Hypothalamus (tissue), 51 donors: ENCODE data around the gene CCDC183.
"Not testable (repeated sequence)": the region's sequence is repeated elsewhere in the genome, so short reads cannot be mapped to it uniquely, and the experiment has no call there.

Experiments
- DNase-seq, 51 donors: peaks; one replicate each; lab custom pipeline; 2025; lab: John Stamatoyannopoulos, UW

CCDC183 gene

GRCh38 chr9:136796238-136796774 is at the start of gene CCDC183:
CCDC183 (plus strand) TSS chr9:136796338; CDS start chr9:136796398, 60 bp downstream.
- no peak for DNase-seq

DNA sequence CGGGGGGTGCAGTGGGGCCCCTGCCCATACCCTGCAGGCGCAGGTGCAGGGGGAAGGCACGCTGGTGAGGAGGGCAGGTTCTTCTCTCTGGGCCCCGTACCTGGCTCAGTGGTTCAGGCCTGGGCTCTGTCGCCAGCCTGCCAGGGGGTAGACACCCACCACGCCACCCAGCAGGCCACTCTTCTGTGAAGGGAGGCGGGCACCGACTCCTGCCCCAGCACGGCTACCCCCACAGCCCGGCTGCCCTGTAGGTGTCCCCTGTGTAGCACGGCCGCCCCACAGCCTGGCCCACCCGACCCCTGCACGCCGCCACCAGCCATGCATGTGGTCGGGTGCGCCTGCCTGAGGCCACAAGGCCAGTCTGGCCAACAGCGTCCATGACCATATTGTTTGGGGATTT is 49.5 kb upstream of the CCDC183 start:
- DNase-seq, result no peak

- DNase-seq, result no peak
Measured at GRCh38 chr9:136747161-136748060, 48.7 kb upstream of the CCDC183 start.

DNA sequence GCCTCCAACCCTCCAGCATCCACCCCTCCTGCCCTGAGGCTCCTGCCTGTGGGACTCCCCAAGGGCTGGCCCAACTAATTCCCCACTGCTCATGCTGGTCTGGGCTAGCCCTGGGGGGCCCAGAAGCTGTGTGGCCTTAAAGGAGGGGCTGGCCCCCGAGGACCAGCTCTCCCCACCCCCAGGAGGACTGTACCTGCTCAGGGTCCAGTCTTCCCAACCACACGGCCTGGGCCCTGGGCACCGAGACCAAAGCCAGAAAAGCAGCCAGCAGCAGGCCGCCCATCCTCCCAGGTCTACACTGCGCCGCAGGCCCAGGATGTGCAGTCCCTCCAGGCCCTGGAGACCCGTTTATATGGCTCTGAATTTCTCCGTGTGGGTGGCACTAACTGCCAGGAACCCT is 47.9 kb upstream of the CCDC183 start, which contains the start of gene LCN6:
LCN6 (minus strand) TSS at position 325 of the 400 bp plus-strand sequence; CDS start at position 283, 42 bp downstream.
- no peak for DNase-seq

DNA sequence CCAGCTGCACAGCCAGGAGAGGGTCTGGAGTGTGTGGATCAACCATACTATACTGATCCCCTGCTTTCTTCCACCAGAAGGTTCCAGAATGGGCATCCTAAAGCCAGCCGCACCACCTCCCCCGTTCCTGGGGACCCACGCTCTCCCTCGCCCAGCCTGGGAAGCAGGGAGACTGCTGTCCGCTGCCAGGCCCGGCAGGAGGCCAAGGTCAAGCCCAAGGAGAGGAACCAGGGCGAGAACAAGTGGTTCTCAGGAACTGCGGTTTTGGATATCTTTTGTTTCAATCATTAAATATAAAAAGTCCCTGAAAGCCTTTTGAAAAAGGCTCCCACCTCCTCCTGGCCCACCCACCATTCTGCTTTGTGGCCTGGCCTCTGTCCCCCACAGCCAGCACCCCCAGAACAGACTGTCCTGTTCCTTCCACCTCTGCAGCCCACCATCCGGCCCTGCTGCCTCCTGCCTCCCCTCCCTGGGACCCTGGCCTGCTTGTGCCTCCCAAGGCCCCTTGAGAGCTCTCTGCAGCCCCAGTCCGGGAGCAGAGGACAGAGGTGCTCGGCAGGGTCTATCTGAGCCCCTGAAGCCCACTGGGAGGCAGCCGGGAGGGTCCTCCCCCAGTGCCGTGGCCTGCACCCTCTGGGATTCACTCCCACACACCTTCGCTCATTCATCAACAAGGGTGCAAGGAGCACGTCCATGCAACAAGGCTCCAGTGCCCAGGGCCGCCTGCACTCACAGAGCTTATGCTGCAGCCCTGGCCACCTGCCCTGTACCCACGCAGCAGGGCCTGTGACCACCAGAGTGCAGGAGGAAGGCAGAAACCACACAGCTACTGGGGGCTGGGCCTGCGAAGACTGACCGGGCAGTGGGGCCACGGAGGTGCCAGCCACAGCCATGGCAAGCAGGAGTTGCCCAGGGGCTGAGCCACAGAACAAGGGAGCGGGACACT is 47.2 kb upstream of the CCDC183 start:
- DNase-seq, result peak in 5 of 51 donors; percentile 5 to 30 (median 25)

- DNase-seq, result no peak
Measured at GRCh38 chr9:136750526-136750925, 45.6 kb upstream of the CCDC183 start.

- no peak for DNase-seq
Measured at GRCh38 chr9:136751244-136751643, 44.9 kb upstream of the CCDC183 start.

DNA sequence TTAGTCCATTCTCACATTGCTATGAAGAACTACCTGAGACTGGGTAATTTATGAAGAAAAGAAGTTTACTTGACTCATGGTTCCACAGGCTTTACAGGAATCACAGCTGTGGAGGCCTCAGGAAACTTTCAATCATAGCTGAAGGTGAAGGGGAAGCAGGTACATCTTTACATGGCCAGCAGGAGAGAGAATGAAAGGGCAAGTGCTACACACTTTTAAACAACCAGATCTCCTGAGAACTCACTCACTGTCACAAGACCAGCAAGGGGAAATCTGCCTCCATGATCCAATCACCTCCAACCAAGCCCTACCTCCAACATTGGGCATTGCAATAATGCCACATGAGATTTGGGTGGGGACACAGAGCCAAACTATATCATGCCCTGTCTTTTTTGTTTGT is 44.3 kb upstream of the CCDC183 start:
- DNase-seq, result no peak

- no peak for DNase-seq
Measured at GRCh38 chr9:136753371-136754058, 42.6 kb upstream of the CCDC183 start.

DNA sequence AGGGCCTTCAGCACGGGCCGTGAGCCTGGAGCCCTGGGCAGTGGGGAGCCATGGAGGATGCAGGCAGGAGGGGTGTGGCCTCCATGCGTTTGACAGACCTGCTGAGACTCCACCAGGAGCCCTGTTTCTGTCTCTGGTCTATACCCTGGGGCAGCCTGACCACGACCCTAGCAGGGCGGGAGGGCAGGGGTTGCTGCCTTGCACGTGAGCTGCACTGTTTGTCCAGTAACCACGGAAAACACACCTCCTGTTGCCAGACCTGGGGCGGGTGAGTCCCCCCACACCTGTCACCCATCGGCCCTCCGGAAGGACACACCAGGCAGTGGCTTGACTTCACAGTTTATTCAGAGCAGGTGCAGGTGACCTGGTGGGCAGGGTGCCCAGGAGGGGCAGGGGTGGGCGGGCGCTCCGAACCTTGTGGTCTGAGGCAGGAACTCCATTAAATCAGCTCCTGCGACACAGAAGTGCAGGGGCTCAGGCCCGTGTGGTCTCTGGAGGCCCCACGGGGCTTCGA is 42.0 kb upstream of the CCDC183 start:
- no peak for DNase-seq

- no peak for DNase-seq
Measured at GRCh38 chr9:136754626-136755301, 41.4 kb upstream of the CCDC183 start.

DNA sequence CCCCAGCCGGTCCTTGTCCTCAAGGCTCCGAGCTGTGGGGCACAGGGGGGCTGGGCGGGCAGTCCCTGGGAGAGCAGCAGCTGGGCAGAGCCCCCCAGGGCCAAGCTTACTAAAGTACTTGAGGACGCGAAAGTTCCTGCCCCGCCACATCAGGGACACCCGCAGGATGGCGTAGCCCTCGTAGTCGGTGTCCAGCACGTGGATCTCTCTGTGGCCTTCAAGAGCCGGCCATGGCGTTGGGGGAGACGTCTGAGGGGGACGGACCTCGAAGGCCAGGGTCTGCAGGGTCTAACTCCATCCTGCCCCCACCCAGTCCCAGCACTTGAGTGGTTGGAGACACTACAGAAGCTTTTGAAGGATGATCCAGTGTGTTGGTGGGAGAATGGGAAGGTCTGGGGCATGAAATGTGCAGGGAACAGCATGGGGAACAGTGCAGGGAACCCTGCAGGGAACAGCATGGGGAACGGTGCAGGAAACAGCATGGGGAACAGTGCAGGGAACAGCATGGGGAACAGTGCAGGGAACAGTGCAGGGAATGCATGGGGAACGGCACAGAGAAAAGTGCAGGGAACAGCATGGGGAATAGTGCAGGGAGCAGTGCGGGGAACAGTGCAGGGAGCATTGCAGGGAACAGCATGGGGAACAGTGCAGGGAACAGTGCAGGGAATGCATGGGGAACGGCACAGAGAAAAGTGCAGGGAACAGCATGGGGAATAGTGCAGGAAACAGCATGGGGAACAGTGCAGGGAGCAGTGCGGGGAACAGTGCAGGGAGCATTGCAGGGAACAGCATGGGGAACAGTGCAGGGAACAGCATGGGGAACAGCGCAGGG is 40.6 kb upstream of the CCDC183 start:
- DNase-seq, result not testable (repeated sequence)

- DNase-seq, result no peak
Measured at GRCh38 chr9:136756134-136756438, 40.1 kb upstream of the CCDC183 start.

GRCh38 chr9:136756836-136757235 is 39.3 kb upstream of the CCDC183 start:
- no peak for DNase-seq

DNA sequence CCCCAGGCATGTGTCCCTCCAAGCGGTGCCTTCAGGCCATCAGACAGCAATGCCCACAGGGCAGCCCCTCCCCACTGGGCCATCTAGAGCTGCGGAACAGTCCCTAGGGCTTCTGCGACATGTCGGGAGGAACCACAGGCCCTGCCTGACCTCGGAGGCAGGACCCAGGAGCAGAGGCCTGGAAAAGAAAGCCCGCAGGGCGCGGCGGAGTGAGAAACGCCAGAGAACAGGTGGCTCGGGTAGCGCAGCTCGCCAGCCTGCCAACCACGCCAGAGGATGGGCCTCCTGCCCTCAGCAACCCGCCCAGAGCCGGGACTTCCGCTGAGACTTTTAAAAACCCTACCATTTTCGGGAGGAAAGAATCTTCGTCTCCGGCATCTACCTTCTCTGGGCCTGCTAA is 38.8 kb upstream of the CCDC183 start:
- no peak for DNase-seq

GRCh38 chr9:136757751-136758140 is 38.4 kb upstream of the CCDC183 start:
- no peak for DNase-seq

GRCh38 chr9:136759001-136759400 is 37.1 kb upstream of the CCDC183 start:
- no peak for DNase-seq

- no peak for DNase-seq
Measured at GRCh38 chr9:136759436-136760325, 36.5 kb upstream of the CCDC183 start.
